Measurements from ENCODE around the gene ZNF853.
"Not testable (repeated sequence)": the region's sequence is repeated elsewhere in the genome, so short reads cannot be mapped to it uniquely, and the experiment has no call there.

Gene ZNF853

GRCh38 chr7:6652446-6653011 lies 37.1 kb downstream of the ZNF853 start:
- DNase-seq: no peak

GRCh38 chr7:6653071-6654003 lies 37.9 kb downstream of the ZNF853 start:
- no peak for DNase-seq

- DNase-seq: no peak
Measured at GRCh38 chr7:6654113-6654841, 38.9 kb downstream of the ZNF853 start.

GRCh38 chr7:6654842-6655610 lies 39.6 kb downstream of the ZNF853 start:
- no peak for DNase-seq

GRCh38 chr7:6655636-6656385 lies 40.4 kb downstream of the ZNF853 start:
- DNase-seq: no peak

GRCh38 chr7:6656413-6656812 lies 41.0 kb downstream of the ZNF853 start:
- DNase-seq: no peak

- no peak for DNase-seq
Measured at GRCh38 chr7:6658618-6659345, 43.4 kb downstream of the ZNF853 start.

- not testable (repeated sequence) for DNase-seq
Measured at GRCh38 chr7:6670851-6671250, 55.4 kb downstream of the ZNF853 start.

Measured in effector CD8-positive, alpha-beta T cell (primary cell).